ENCODE results near the gene POLRMT. TPM values are rescaled to one million over a fixed set of nuclear protein-coding genes. Genes with fewer than 3 reads are reported as not detected.

Gene POLRMT
- total and polyA plus RNA-seq, 4 experiments from 2014 or later = 31.6 to 103 (median 78.6) TPM

DNA sequence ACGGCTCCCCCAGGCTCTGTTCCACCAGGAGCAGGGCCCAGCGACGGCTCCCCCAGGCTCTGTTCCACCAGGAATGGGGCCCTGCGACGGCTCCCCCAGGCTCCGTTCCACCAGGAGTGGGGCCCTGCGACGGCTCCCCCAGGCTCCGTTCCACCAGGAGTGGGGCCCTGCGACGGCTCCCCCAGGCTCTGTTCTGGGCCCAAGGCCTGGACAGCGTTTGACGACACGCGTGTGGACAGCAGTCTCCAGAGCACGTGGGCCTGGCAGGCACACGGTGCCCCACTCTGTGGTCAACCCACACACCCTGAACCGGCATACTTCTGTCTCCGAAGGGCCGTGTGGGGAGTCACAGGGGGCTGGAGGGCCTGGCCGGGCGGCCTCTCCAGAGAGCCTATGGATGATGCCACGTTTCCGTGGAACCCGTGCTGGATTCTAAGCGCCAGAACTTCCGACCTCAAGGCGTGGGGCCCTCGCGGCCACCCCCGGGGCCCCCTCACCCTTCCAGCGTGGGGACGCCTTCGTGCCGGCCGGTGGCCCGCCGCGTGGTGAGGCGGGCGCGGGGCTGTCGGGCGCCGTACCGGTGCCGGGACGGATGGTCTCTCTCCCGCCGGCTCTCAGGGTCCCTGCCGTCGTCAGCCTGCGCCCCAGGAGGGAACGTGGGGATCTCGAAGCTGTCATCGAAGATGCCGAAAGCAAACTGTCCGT, 17.9 kb upstream of the POLRMT start:
- peaks cover 52% of the 10 kb centered on the region for H3K36me3 ChIP-seq (ENCODE audit: insufficient read depth, low read length)
- ChIA-PET CTCF (ENCODE audit: partially characterized antibody) (no interaction called here), POLR2A (ENCODE audit: partially characterized antibody) (no interaction called here)
- no peak overlapping the region for H3K4me3 ChIP-seq (ENCODE audit: low read length in 2 of 2)
- H3K36me3 Mint-ChIP-seq = peaks cover 3 to 25% of the 10 kb centered on the region in 2 donors
- peaks cover 13 to 27% (median 15%) of the 10 kb centered on the region in 4 donors for H3K4me1 Mint-ChIP-seq
- no peak overlapping the region for H3K27ac Mint-ChIP-seq
- H3K9me3 ChIP-seq (ENCODE audit: control insufficient read depth in 1 of 2, low read length in 2 of 2) = no peaks in the 10 kb centered on the region
- no peaks in the 10 kb centered on the region for H3K9me3 Mint-ChIP-seq
- no peak overlapping the region for H3K4me3 Mint-ChIP-seq
- intact Hi-C loops (cut with micrococcal nuclease) = no loop called here
- no peaks in the 10 kb centered on the region for H3K27me3 Mint-ChIP-seq
- DNase-seq = peak in 1 of 5 donors; percentile 3
- H3K27me3 ChIP-seq (ENCODE audit: insufficient read depth, low read length) = no peaks in the 10 kb centered on the region
- H3K4me1 ChIP-seq (ENCODE audit: insufficient read depth, low read length) = peaks cover 21% of the 10 kb centered on the region
- H3K27ac ChIP-seq (ENCODE audit: low read depth, low read length) = no peak overlapping the region

DNA sequence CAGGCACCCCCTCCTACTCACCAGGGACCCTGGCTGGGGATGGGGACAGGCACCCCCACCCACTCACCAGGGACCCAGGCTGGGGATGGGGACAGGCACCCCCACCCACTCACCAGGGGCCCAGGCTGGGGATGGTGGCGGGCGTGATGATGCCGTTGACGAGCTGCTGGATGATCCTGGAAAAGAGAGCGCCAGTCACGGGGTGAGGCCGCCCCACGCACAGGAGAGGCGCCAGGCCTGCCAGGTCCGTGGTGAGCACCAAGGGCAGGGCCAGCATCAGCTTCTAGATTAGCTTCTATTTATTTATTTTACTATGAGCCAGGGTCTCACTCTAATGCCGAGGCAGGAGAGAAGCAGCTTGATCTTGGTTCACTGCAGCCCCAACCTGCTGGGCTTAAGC, 16.8 kb upstream of the POLRMT start:
- Histone ChIP-seq H3K4me3 (ENCODE audit: low read length in 2 of 2) (no peak overlapping the region), H3K36me3 (ENCODE audit: insufficient read depth, low read length) (peaks cover 52% of the 10 kb centered on the region), H3K9me3 (ENCODE audit: control insufficient read depth in 1 of 2, low read length in 2 of 2) (no peaks in the 10 kb centered on the region), H3K27ac (ENCODE audit: low read depth, low read length) (no peak overlapping the region), H3K27me3 (ENCODE audit: insufficient read depth, low read length) (no peaks in the 10 kb centered on the region), H3K4me1 (ENCODE audit: insufficient read depth, low read length) (peaks cover 11% of the 10 kb centered on the region)
- DNase-seq = peak in 1 of 5 donors; percentile 1
- H3K36me3 Mint-ChIP-seq = peaks cover 3 to 21% of the 10 kb centered on the region in 2 donors
- POLR2A ChIA-PET (ENCODE audit: partially characterized antibody) = interaction anchor here (1.1 to 3.2 kb wide), 2 partner anchors 9 to 11 kb away, joined by 3 to 13 read pairs; no protein-coding TSS in a partner anchor
- H3K27ac Mint-ChIP-seq = no peak overlapping the region
- intact Hi-C loops (cut with micrococcal nuclease) = no loop called here
- H3K4me1 Mint-ChIP-seq = peaks cover 3 to 18% (median 5%) of the 10 kb centered on the region in 4 donors
- H3K9me3 Mint-ChIP-seq = no peaks in the 10 kb centered on the region
- H3K4me3 Mint-ChIP-seq = no peak overlapping the region
- no peaks in the 10 kb centered on the region for H3K27me3 Mint-ChIP-seq
- CTCF ChIA-PET (ENCODE audit: partially characterized antibody) = no interaction called here

DNA sequence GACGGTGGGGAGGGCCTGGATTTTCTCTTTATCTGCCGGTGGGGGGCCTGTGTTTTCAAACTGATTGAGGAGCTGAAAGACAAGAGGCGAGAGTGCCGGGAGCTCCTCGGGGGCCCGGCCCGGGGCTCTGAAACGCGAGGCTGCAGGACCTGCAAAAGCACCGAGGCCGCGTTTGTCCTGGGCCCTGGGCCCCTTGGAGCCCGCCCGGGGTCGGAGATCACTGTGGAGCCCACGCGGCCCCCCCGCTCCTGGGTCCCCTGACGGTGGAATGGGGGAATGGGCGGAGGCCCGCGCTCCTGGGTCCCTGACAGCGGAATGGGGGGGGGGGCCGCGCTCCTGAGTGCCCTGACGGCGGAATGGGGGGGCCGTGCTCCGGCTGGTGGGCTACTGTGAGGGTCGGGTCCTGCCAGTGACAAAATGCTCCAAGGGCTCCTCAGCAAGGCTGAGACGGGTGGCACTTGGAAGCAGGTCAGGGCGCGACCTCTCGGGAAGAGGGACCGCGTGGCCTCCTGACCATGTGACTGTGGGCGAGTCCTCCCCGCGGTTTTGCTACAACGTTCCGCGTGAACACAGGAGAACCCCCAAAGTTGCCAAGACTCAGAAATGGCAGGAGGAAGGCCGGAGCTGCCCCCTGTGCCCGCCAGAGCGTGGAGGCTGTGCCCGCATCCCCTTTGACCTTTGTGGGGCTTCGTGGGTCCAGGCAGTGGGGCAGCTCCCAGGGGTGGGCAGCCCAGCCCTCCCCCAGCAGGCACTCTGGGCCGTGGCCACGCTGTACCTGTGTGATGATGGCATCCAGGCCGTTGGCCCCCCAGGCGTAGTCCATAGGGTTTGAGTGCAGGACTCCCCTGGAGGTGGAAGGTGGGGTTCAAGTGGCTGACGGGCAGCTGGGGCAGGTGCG, 15.8 kb upstream of the POLRMT start:
- H3K27ac Mint-ChIP-seq = no peak overlapping the region
- Histone ChIP-seq H3K4me3 (ENCODE audit: low read length in 2 of 2) (no peak overlapping the region), H3K9me3 (ENCODE audit: control insufficient read depth in 1 of 2, low read length in 2 of 2) (no peaks in the 10 kb centered on the region), H3K4me1 (ENCODE audit: insufficient read depth, low read length) (peaks cover 10% of the 10 kb centered on the region), H3K27me3 (ENCODE audit: insufficient read depth, low read length) (no peaks in the 10 kb centered on the region), H3K36me3 (ENCODE audit: insufficient read depth, low read length) (peaks cover 52% of the 10 kb centered on the region), H3K27ac (ENCODE audit: low read depth, low read length) (no peak overlapping the region)
- DNase-seq = peak in 1 of 5 donors; percentile 26
- CTCF ChIA-PET (ENCODE audit: partially characterized antibody) = no interaction called here
- intact Hi-C loops (cut with micrococcal nuclease) = no loop called here
- POLR2A ChIA-PET (ENCODE audit: partially characterized antibody) = interaction anchor here (3.2 kb wide), 1 partner anchor 12 kb away, joined by 13 read pairs; no protein-coding TSS in a partner anchor
- no peak overlapping the region for H3K4me3 Mint-ChIP-seq
- H3K9me3 Mint-ChIP-seq = no peaks in the 10 kb centered on the region
- H3K36me3 Mint-ChIP-seq = peaks cover 6 to 17% of the 10 kb centered on the region in 2 donors
- no peaks in the 10 kb centered on the region for H3K27me3 Mint-ChIP-seq
- peaks cover 0 to 12% (median 2%) of the 10 kb centered on the region in 4 donors for H3K4me1 Mint-ChIP-seq

DNA sequence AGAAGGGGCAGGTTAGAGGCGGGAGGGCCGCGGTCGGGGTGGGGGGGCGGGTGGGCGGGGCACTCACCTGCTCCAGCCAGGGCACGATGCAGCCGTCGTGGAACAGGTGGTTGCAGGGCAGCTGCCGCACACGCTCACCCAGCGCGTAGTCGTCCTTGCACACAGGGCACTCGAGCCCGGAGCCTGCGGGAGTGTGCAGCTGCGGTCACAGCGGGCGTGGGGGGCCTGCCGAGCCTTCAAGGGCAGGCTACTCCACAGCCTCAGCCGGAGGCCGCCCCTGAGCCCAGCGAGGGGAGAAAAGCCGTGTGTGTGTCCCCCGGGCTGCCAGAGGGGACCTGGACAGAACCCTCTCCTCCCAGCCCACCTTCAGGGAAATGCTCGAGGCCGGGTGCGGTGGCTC, 15.0 kb upstream of the POLRMT start:
- H3K4me3 ChIP-seq (ENCODE audit: low read length in 2 of 2) = no peak overlapping the region
- H3K27me3 ChIP-seq (ENCODE audit: insufficient read depth, low read length) = no peaks in the 10 kb centered on the region
- H3K27me3 Mint-ChIP-seq = no peaks in the 10 kb centered on the region
- H3K27ac ChIP-seq (ENCODE audit: low read depth, low read length) = no peak overlapping the region
- peak in 1 of 5 donors; percentile 9 for DNase-seq
- peaks cover 2% of the 10 kb centered on the region for H3K4me1 ChIP-seq (ENCODE audit: insufficient read depth, low read length)
- CTCF ChIA-PET (ENCODE audit: partially characterized antibody) = no interaction called here
- H3K27ac Mint-ChIP-seq = no peak overlapping the region
- H3K36me3 ChIP-seq (ENCODE audit: insufficient read depth, low read length) = peaks cover 45% of the 10 kb centered on the region
- H3K4me1 Mint-ChIP-seq = peaks cover 0 to 4% (median 0%) of the 10 kb centered on the region in 4 donors
- peaks cover 6 to 12% of the 10 kb centered on the region in 2 donors for H3K36me3 Mint-ChIP-seq
- POLR2A ChIA-PET (ENCODE audit: partially characterized antibody) = interaction anchor here (3.2 kb wide), 1 partner anchor 13 kb away, joined by 13 read pairs; no protein-coding TSS in a partner anchor
- no peaks in the 10 kb centered on the region for H3K9me3 Mint-ChIP-seq
- no peaks in the 10 kb centered on the region for H3K9me3 ChIP-seq (ENCODE audit: control insufficient read depth in 1 of 2, low read length in 2 of 2)
- no peak overlapping the region for H3K4me3 Mint-ChIP-seq
- intact Hi-C loops (cut with micrococcal nuclease) = no loop called here

DNA sequence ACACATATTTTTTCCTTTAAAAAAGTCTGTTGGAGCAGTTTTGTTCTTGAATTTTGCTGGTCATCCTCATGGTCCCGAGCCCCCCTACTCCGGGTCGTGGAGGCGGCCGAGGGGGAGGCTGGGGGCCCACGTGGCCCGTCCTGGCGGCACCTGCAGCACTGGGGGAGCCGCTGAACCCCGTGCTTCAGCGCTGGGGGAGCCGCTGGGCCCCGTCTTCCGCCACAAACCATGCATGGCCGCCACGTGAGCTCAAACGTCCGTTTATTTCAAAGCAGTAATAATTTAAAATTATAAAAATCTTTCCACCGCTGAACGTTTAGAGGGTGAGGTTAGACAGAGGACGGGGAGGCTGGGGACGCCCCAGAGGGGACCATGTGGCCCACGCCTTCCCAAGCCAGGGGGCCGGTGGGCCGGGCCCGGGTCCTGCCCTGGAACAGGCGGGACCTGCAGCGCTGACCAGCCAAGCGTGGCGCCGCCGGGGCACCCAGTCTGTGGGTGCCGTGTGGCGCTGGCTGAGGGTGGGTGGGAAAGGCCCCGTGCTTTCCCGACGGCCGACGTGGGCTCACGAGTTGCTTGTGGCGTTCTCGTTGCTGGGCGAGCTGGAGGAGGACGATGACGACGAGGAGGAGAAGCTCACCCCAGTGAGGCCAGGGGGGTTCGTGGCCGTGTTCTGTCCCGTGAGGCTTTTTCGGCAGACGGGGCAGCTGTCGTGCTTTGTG, 14.4 kb upstream of the POLRMT start:
- H3K36me3 Mint-ChIP-seq = peaks cover 6 to 12% of the 10 kb centered on the region in 2 donors
- CTCF ChIA-PET (ENCODE audit: partially characterized antibody) = no interaction called here
- Histone ChIP-seq H3K36me3 (ENCODE audit: insufficient read depth, low read length) (peaks cover 39% of the 10 kb centered on the region), H3K4me1 (ENCODE audit: insufficient read depth, low read length) (no peaks in the 10 kb centered on the region), H3K27me3 (ENCODE audit: insufficient read depth, low read length) (no peaks in the 10 kb centered on the region), H3K4me3 (ENCODE audit: low read length in 2 of 2) (no peak overlapping the region), H3K27ac (ENCODE audit: low read depth, low read length) (no peak overlapping the region), H3K9me3 (ENCODE audit: control insufficient read depth in 1 of 2, low read length in 2 of 2) (no peaks in the 10 kb centered on the region)
- peak in 1 of 5 donors; percentile 7 for DNase-seq
- H3K4me1 Mint-ChIP-seq = peaks cover 0 to 3% (median 0%) of the 10 kb centered on the region in 4 donors
- no peak overlapping the region for H3K4me3 Mint-ChIP-seq
- POLR2A ChIA-PET (ENCODE audit: partially characterized antibody) = interaction anchor here (3.2 kb wide), 1 partner anchor 13 kb away, joined by 13 read pairs; no protein-coding TSS in a partner anchor
- intact Hi-C loops (cut with micrococcal nuclease) = no loop called here
- H3K27me3 Mint-ChIP-seq = no peaks in the 10 kb centered on the region
- H3K9me3 Mint-ChIP-seq = no peaks in the 10 kb centered on the region
- H3K27ac Mint-ChIP-seq = no peak overlapping the region

DNA sequence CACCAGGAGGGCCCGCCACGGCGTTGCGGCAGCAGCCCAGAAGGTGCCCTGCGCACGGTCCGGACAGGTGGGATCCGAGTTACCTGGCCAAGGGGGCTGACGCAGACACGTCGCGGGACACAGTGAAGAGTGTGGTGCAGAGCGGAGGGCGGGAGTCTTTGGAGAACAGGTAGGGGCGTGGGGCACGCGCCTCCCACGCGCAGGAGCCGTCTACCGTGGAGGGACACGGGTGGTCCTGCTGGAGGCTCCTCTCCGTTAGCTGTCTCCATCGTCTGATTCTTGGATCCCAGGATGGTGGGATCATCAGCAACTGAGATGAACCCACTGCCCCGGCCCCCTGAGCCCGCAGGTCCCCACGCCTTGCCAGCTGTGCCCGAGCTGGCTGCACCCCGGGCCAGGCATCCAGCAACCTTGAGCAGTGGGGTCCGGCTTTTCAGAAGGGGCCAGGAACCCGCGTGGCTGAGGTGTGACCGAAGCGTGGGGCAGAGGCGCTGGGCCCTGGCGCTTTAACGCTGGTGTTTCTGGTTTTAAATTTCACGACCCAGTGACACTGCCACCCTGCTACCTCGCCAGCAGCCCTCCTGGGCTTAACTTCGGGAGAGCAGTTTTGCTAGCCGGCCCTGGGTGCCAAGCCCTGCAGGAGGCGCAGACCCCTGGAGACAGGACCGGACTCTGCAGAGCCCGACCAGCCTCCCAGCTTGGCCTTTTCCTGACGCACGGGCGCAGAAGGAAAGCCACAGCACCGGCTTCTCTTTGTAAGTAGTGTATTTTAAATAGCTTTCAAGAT, 13.6 kb upstream of the POLRMT start:
- H3K4me3 Mint-ChIP-seq = no peak overlapping the region
- H3K27me3 ChIP-seq (ENCODE audit: insufficient read depth, low read length) = no peaks in the 10 kb centered on the region
- H3K4me1 ChIP-seq (ENCODE audit: insufficient read depth, low read length) = no peaks in the 10 kb centered on the region
- no peaks in the 10 kb centered on the region for H3K9me3 Mint-ChIP-seq
- no peak overlapping the region for H3K27ac Mint-ChIP-seq
- intact Hi-C loops (cut with micrococcal nuclease) = no loop called here
- peaks cover 0 to 3% (median 0%) of the 10 kb centered on the region in 4 donors for H3K4me1 Mint-ChIP-seq
- POLR2A ChIA-PET (ENCODE audit: partially characterized antibody) = interaction anchor here (3.2 kb wide), 1 partner anchor 14 kb away, joined by 13 read pairs; no protein-coding TSS in a partner anchor
- peaks cover 31% of the 10 kb centered on the region for H3K36me3 ChIP-seq (ENCODE audit: insufficient read depth, low read length)
- DNase-seq = no peak
- no peak overlapping the region for H3K4me3 ChIP-seq (ENCODE audit: low read length in 2 of 2)
- H3K27ac ChIP-seq (ENCODE audit: low read depth, low read length) = no peak overlapping the region
- H3K27me3 Mint-ChIP-seq = no peaks in the 10 kb centered on the region
- no peaks in the 10 kb centered on the region for H3K9me3 ChIP-seq (ENCODE audit: control insufficient read depth in 1 of 2, low read length in 2 of 2)
- CTCF ChIA-PET (ENCODE audit: partially characterized antibody) = no interaction called here
- peaks cover 6 to 12% of the 10 kb centered on the region in 2 donors for H3K36me3 Mint-ChIP-seq
